ENCODE data around the gene ETHE1. TPM values are rescaled to one million over a fixed set of nuclear protein-coding genes. Genes with fewer than 3 reads are reported as not detected.

The ETHE1 gene
- total RNA-seq, result 45.3 and 62.4 TPM in 2 replicates

GRCh38 chr19:43526884-43527859 is at the start of gene ETHE1:
Gene ETHE1, minus strand, starts transcription at chr19:43527201. Its CDS starts 24 bp downstream, at chr19:43527177.

GRCh38 chr19:43575156-43575950 is 48.4 kb upstream of the ETHE1 start, which contains the start of the genes PINLYP and XRCC1:
Gene PINLYP, plus strand, starts transcription at chr19:43575801. Its CDS starts 1,391 bp downstream, at chr19:43577192.
Gene XRCC1, minus strand, starts transcription at chr19:43575527. Its CDS starts 69 bp downstream, at chr19:43575458.

GRCh38 chr19:43532962-43533545 is 6.1 kb upstream of the ETHE1 start, which contains the start of gene ZNF575:
Gene ZNF575, plus strand, starts transcription at chr19:43533188. Its CDS starts 1,235 bp downstream, at chr19:43534423.

GRCh38 chr19:43504426-43505185 is 22.4 kb downstream of the ETHE1 start, which contains the start of gene PHLDB3:
Gene PHLDB3, minus strand, starts transcription at chr19:43504746. Its CDS starts 628 bp downstream, at chr19:43504118.

GRCh38 chr19:43465468-43466120 is 61.4 kb downstream of the ETHE1 start, which contains the start of gene LYPD3:
Gene LYPD3, minus strand, starts transcription at chr19:43465608. Its CDS starts 37 bp downstream, at chr19:43465571.

Other genes starting within 250 kb of the ETHE1 start
- under 0.01 and 0.10 TPM in 2 replicates for gene CD177, start 173.5 kb downstream of the ETHE1 start, total RNA-seq
- not detected in 2 replicates for gene TEX101, start 112.3 kb downstream of the ETHE1 start, total RNA-seq
- under 0.01 TPM in 1 of 2 replicates, not detected in the other for gene LYPD3, start 61.6 kb downstream of the ETHE1 start, total RNA-seq
- 8.9 and 13.1 TPM in 2 replicates for gene PHLDB3, start 22.5 kb downstream of the ETHE1 start, total RNA-seq
- gene ZNF575, start 6.0 kb upstream of the ETHE1 start, total RNA-seq, result 0.38 and 0.65 TPM in 2 replicates
- 23.8 and 26.5 TPM in 2 replicates for gene XRCC1, start 48.3 kb upstream of the ETHE1 start, total RNA-seq
- gene PINLYP, start 48.6 kb upstream of the ETHE1 start, total RNA-seq, result 0.98 and 1.7 TPM in 2 replicates
- gene IRGQ, start 68.9 kb upstream of the ETHE1 start, total RNA-seq, result 38.6 and 41.2 TPM in 2 replicates
- gene ZNF576, start 69.4 kb upstream of the ETHE1 start, total RNA-seq, result 10.5 and 11.8 TPM in 2 replicates
- 0.10 TPM in 1 of 2 replicates, not detected in the other for gene SRRM5, start 84.9 kb upstream of the ETHE1 start, total RNA-seq
- gene ZNF428, start 92.4 kb upstream of the ETHE1 start, total RNA-seq, result 26.6 and 36.6 TPM in 2 replicates
- gene CADM4, start 112.6 kb upstream of the ETHE1 start, total RNA-seq, result 1.9 and 3.6 TPM in 2 replicates
- gene PLAUR, start 143.0 kb upstream of the ETHE1 start, total RNA-seq, result 56.8 and 73.1 TPM in 2 replicates
- gene IRGC, start 188.9 kb upstream of the ETHE1 start, total RNA-seq, result not detected in 2 replicates
- gene SMG9, start 227.8 kb upstream of the ETHE1 start, total RNA-seq, result 17.0 and 18.7 TPM in 2 replicates

All from vein endothelial cell (primary cell).